HL-60 (cell line): ENCODE data around the gene WDR35.

Source experiments
- DNase-seq, 2 experiments: peaks; one replicate each; pipeline ENCODE4 v3.0.0-alpha.2; 2010 to 2020; ENCODE audit warnings: low read depth in 1 of 2, low spot score in 1 of 2
- H3K27ac ChIP-seq: fragments of 250-450 bp; sonication (Bioruptor Pico); replicated peaks from 2 replicates; pipeline ENCODE4 v1.5.1; 2020; ENCODE audit warnings: mild to moderate bottlenecking, moderate library complexity
- H3K27me3 ChIP-seq: fragments of 250-450 bp; sonication (Bioruptor Pico); 2 replicates; pipeline ENCODE4 v1.5.1; 2021; ENCODE audit warnings: mild to moderate bottlenecking, moderate library complexity; ENCODE audit not compliant: insufficient read depth, poor library complexity, severe bottlenecking
- H3K4me3 ChIP-seq: replicated peaks from 2 replicates; pipeline ENCODE4 v1.5.1; 2011; ENCODE audit warnings: mild to moderate bottlenecking, control low read depth, low read length; ENCODE audit not compliant: insufficient read depth
- GABPA ChIP-seq: IDR thresholded peaks from 2 replicates; pipeline ENCODE4 v1.6.1; 2012; ENCODE audit warnings: low read depth
- POLR2AphosphoS5 ChIP-seq: IDR thresholded peaks from 2 replicates; pipeline ENCODE4 v1.6.1; 2012; ENCODE audit warnings: low read depth
- SPI1 ChIP-seq: IDR thresholded peaks from 2 replicates; pipeline ENCODE4 v1.6.1; 2012; ENCODE audit warnings: low read depth, mild to moderate bottlenecking, borderline replicate concordance
- TF ChIP-seq, protein P1 (sequence below): IDR thresholded peaks from one replicate; pipeline ENCODE4 v1.5.1; 2011; ENCODE audit warnings: low read length, control low read depth, inconsistent platforms; ENCODE audit not compliant: insufficient read depth
- TF ChIP-seq, protein P2 (sequence below): IDR thresholded peaks from 2 replicates; pipeline ENCODE4 v1.6.1; 2012; ENCODE audit warnings: low read depth; ENCODE audit not compliant: insufficient replicate concordance

Gene WDR35

DNA sequence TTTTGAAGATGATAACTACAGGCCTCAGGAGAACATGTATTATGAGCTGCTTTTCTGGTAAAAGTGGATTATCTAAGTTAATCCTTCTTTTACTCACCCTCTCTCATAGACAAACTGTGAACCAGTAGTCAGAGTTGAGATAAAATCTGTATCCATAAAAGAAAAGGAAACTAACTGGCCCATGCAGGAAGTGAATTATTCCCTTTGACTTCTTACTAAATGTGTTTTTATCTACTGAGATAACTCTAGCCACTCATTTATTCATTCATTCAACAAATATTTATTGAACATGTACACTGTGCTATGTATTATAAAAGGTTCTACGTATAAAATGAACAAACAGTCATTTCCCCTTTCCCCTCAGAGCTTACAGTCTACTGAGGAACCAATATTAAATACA, 10.0 kb downstream of the WDR35 start:
- DNase-seq, result no peak
- Histone ChIP-seq H3K27me3 (no peaks in the 10 kb centered on the region), H3K27ac (no peak overlapping the region), H3K4me3 (no peak overlapping the region)
- TF ChIP-seq, protein P1, sequence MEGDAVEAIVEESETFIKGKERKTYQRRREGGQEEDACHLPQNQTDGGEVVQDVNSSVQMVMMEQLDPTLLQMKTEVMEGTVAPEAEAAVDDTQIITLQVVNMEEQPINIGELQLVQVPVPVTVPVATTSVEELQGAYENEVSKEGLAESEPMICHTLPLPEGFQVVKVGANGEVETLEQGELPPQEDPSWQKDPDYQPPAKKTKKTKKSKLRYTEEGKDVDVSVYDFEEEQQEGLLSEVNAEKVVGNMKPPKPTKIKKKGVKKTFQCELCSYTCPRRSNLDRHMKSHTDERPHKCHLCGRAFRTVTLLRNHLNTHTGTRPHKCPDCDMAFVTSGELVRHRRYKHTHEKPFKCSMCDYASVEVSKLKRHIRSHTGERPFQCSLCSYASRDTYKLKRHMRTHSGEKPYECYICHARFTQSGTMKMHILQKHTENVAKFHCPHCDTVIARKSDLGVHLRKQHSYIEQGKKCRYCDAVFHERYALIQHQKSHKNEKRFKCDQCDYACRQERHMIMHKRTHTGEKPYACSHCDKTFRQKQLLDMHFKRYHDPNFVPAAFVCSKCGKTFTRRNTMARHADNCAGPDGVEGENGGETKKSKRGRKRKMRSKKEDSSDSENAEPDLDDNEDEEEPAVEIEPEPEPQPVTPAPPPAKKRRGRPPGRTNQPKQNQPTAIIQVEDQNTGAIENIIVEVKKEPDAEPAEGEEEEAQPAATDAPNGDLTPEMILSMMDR, result no peak
- TF ChIP-seq GABPA, result no peak
- no peak for TF ChIP-seq POLR2AphosphoS5
- TF ChIP-seq SPI1, result no peak
- TF ChIP-seq, protein P2, sequence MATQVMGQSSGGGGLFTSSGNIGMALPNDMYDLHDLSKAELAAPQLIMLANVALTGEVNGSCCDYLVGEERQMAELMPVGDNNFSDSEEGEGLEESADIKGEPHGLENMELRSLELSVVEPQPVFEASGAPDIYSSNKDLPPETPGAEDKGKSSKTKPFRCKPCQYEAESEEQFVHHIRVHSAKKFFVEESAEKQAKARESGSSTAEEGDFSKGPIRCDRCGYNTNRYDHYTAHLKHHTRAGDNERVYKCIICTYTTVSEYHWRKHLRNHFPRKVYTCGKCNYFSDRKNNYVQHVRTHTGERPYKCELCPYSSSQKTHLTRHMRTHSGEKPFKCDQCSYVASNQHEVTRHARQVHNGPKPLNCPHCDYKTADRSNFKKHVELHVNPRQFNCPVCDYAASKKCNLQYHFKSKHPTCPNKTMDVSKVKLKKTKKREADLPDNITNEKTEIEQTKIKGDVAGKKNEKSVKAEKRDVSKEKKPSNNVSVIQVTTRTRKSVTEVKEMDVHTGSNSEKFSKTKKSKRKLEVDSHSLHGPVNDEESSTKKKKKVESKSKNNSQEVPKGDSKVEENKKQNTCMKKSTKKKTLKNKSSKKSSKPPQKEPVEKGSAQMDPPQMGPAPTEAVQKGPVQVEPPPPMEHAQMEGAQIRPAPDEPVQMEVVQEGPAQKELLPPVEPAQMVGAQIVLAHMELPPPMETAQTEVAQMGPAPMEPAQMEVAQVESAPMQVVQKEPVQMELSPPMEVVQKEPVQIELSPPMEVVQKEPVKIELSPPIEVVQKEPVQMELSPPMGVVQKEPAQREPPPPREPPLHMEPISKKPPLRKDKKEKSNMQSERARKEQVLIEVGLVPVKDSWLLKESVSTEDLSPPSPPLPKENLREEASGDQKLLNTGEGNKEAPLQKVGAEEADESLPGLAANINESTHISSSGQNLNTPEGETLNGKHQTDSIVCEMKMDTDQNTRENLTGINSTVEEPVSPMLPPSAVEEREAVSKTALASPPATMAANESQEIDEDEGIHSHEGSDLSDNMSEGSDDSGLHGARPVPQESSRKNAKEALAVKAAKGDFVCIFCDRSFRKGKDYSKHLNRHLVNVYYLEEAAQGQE, result no peak

DNA sequence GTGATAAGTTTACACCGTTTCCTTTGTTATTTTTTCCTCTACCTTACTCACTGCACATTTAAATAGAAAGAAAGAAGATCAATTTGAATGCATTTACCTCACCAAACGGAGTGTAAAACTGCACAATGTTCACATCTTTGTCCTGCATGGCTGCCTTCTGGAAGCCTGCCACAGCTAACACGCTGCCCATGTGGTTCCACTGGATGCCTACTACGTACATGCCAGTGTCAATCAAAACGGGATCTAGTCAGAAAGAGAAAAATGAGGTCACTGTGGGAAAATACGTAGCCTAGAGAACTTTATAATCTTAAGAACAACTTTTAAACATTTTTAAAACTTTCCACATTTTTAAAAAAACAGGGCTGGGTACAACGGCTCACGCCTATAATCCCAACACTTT, 16.4 kb downstream of the WDR35 start:
- TF ChIP-seq, protein P1, result no peak
- TF ChIP-seq SPI1 (no peak), GABPA (no peak), POLR2AphosphoS5 (no peak)
- TF ChIP-seq, protein P2, result no peak
- Histone ChIP-seq H3K4me3 (no peak overlapping the region), H3K27me3 (no peaks in the 10 kb centered on the region), H3K27ac (no peak overlapping the region)
- no peak for DNase-seq

DNA sequence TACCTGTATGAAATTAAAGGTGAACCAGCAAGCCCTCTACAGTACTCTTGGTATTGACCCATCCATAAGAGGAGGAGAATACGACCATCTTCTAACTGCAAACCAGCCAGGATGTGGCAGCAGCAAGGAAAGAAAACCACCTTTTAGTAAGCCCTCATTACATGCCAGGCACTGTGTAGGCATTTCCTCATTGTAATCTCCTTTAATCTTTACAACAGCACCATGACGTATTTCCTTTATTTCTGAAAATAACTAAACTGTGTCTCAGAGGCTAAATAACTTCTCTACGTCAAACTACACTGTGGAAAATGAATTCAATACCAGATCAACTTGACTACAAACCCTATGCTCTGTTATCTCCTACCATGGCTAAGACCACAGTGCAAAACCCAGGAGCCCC, 18.2 kb downstream of the WDR35 start:
- Histone ChIP-seq H3K27me3 (no peaks in the 10 kb centered on the region), H3K27ac (no peak overlapping the region), H3K4me3 (no peak overlapping the region)
- no peak for TF ChIP-seq GABPA
- TF ChIP-seq, protein P2, result no peak
- TF ChIP-seq POLR2AphosphoS5, result no peak
- DNase-seq, result no peak

DNA sequence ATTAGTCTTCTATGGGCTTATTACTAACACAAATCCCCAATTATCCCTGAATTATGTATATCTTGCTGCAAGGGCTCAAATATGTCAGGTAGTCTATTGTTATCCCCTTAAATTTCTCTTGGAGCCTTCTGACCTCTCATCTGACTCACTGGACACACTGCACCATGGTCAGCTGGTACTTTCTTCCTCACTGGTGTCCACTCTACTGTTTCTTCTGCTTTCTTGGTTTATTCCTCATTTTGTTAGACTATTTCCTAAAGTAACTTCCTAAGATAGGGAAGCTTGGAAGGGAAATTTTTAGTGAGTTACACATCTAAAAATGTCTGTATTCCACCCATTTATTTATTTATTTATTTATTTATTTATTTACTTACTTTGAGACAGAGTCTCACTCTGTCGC, 26.5 kb downstream of the WDR35 start:
- no peak for DNase-seq
- no peak overlapping the region for H3K27ac ChIP-seq

More for the DNA sequence above, 26.5 kb downstream of the WDR35 start:
- Histone ChIP-seq H3K4me3 (no peak overlapping the region), H3K27me3 (no peaks in the 10 kb centered on the region)
- TF ChIP-seq, protein P2, result no peak
- TF ChIP-seq POLR2AphosphoS5 (no peak), SPI1 (no peak), GABPA (no peak)
- TF ChIP-seq, protein P1, result no peak
